Neutrophil (primary cell): ENCODE measurements around the gene EDA.

Experiments
- H3K27ac ChIP-seq: fragments of 200-600 bp; sonication (generic); 2 replicates; pipeline ENCODE4 v1.5.1; 2016; ENCODE audit warnings: mild to moderate bottlenecking, moderate library complexity
- H3K27me3 ChIP-seq: fragments of 200-600 bp; sonication (generic); 2 replicates; pipeline ENCODE4 v1.6.0; 2016; ENCODE audit warnings: mild to moderate bottlenecking
- H3K36me3 ChIP-seq: fragments of 200-600 bp; sonication (generic); 2 replicates; pipeline ENCODE4 v1.5.1; 2017
- H3K4me1 ChIP-seq, 2 experiments: fragments of 200-600 bp in 1 of 2; sonication (generic) in 1 of 2; 1 replicate in 1 of 2; 2 replicates in 1 of 2; pipeline versions ENCODE4 v1.5.1 to v1.6.1; 2013 to 2016; ENCODE audit warnings: low read depth in 1 of 2, low read length in 1 of 2, mild to moderate bottlenecking in 1 of 2, moderate library complexity in 1 of 2; ENCODE audit not compliant: control insufficient read depth in 1 of 2, insufficient read depth in 1 of 2
- H3K4me3 ChIP-seq, 2 experiments: fragments of 200-600 bp in 1 of 2; sonication (generic) in 1 of 2; 1 replicate in 1 of 2; 2 replicates in 1 of 2; pipeline ENCODE4 v1.5.1; 2013 to 2016; ENCODE audit warnings: low read depth in 1 of 2, low read length in 1 of 2, mild to moderate bottlenecking in 1 of 2, moderate library complexity in 1 of 2
- H3K9me3 ChIP-seq: fragments of 200-600 bp; sonication (generic); 2 replicates; pipeline ENCODE4 v1.5.1; 2016
- CTCF ChIP-seq: fragments of 200-600 bp; sonication (generic); IDR thresholded peaks from 2 replicates; pipeline ENCODE4 v1.5.1; 2016; ENCODE audit warnings: antibody characterized with exemption

Gene EDA

DNA sequence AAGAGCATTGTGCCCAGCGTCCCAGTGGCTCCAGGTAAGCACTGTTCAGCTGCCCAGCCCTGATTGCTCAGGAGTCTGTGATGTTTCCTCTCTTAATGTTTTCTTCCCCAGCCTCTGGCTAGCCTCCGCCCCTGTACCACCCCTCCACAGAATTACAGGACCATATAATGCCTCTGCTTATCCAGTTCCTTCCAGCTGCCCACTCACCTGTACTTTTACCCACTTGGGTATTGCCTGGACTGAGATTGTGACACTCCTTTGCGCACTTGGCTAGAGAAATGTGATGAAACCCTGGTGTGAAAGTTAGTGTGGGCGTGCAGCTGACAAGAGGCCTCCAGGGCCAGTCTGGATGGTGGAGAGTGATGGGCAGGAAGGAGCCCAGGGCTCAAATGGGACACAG lies 434.0 kb downstream of the EDA start, which contains the start of gene AWAT2:
TSS of gene AWAT2 (minus strand) at position 14 of the 400 bp plus-strand sequence. CDS start at position 8, 6 bp downstream.
- Histone ChIP-seq H3K9me3 (no peaks in the 10 kb centered on the region), H3K4me1 (no peaks in the 10 kb centered on the region)
- TF ChIP-seq CTCF, result no peak

DNA sequence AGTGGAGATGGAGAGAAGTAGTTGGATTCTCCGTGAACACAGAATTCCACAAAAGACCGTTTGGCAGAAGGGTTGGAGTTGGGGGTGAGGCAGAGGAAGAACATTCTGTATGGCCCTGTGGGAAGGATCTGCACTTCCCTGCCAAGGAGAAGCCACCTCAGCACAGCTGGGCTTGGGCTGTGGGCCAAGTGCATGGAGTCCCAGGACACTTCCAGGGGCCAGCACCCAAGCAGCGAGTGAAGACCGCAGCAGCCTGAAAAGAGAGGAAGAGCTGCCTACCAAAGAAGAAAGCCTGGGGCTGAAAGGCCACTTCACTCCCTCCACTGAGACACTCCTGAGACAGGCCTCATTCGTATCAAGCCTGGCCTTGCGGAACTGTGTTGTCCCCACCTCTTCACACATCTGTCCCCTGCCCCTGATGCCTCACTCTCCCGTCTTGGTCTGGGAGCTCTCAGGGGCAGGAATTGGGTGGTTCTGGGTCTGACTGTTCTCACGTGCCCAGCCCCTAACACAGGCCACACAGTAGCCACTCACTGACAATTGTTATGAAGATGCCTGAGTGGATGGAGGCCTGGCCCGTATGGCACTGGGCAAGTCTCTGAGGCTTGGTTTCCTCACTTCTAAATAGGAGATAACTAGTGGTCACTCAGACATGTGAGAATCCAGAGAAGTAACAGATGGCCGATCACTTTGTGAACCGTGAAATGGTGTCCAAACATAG lies 437.1 kb downstream of the EDA start:
- H3K4me1 ChIP-seq, result no peaks in the 10 kb centered on the region
- H3K27me3 ChIP-seq, result no peaks in the 10 kb centered on the region
- H3K4me3 ChIP-seq, result no peak overlapping the region
- H3K36me3 ChIP-seq, result no peaks in the 10 kb centered on the region
- TF ChIP-seq CTCF, result no peak
- H3K27ac ChIP-seq, result no peak overlapping the region
- H3K9me3 ChIP-seq, result no peaks in the 10 kb centered on the region

More for the DNA sequence above, 434.0 kb downstream of the EDA start, which contains the start of gene AWAT2:
- no peaks in the 10 kb centered on the region for H3K36me3 ChIP-seq
- no peak within 1 kb of the TSS for H3K27ac ChIP-seq
- no peaks in the 10 kb centered on the region for H3K27me3 ChIP-seq
- H3K4me3 ChIP-seq, result no peak within 1 kb of the TSS

GRCh38 chrX:70054391-70054790 lies 438.5 kb downstream of the EDA start:
- Histone ChIP-seq H3K27me3 (no peaks in the 10 kb centered on the region), H3K4me1 (no peaks in the 10 kb centered on the region), H3K36me3 (no peaks in the 10 kb centered on the region), H3K9me3 (no peaks in the 10 kb centered on the region), H3K27ac (no peak overlapping the region), H3K4me3 (no peak overlapping the region)
- no peak for TF ChIP-seq CTCF

- Histone ChIP-seq H3K27me3 (no peaks in the 10 kb centered on the region), H3K4me3 (no peak within 1 kb of the TSS), H3K9me3 (no peaks in the 10 kb centered on the region), H3K36me3 (no peaks in the 10 kb centered on the region), H3K4me1 (no peaks in the 10 kb centered on the region), H3K27ac (no peak within 1 kb of the TSS)
- TF ChIP-seq CTCF, result no peak
These were observed 446.2 kb downstream of the EDA start, which contains the start of gene OTUD6A for GRCh38 chrX:70062076-70062475. TSS of gene OTUD6A (plus strand) at chrX:70062457. CDS start at chrX:70062525, 68 bp downstream.

DNA sequence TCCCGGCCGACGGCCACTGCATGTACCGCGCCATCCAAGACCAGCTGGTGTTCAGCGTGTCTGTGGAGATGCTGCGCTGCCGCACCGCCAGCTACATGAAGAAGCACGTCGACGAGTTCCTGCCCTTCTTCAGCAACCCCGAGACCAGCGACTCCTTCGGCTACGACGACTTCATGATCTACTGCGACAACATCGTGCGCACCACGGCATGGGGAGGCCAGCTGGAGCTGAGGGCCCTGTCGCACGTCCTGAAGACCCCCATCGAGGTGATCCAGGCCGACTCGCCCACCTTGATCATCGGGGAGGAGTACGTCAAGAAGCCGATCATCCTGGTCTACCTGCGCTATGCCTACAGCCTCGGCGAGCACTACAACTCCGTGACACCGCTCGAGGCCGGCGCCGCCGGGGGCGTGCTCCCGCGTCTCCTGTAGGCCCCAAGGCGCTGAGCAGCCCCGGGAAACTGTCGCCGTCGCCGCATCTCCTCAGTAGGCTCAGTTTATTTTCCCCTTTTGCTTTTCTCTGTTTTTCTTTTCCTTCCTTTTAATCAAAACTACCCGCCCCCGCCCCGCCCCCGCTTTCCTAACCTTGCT lies 447.1 kb downstream of the EDA start:
- Histone ChIP-seq H3K4me3 (no peak overlapping the region), H3K36me3 (no peaks in the 10 kb centered on the region), H3K27me3 (no peaks in the 10 kb centered on the region), H3K4me1 (no peaks in the 10 kb centered on the region), H3K27ac (no peak overlapping the region), H3K9me3 (no peaks in the 10 kb centered on the region)
- no peak for TF ChIP-seq CTCF
